ENCODE results near the gene TGFBR3.

The TGFBR3 gene

GRCh38 chr1:91776068-91776794 is 109.7 kb downstream of the TGFBR3 start:
- no peak for ATAC-seq

GRCh38 chr1:91775227-91775626 is 110.7 kb downstream of the TGFBR3 start:
- no peak for ATAC-seq

GRCh38 chr1:91774520-91775203 is 111.3 kb downstream of the TGFBR3 start:
- no peak for ATAC-seq

GRCh38 chr1:91771717-91772116 is 114.2 kb downstream of the TGFBR3 start:
- ATAC-seq: no peak

GRCh38 chr1:91770667-91771268 is 115.2 kb downstream of the TGFBR3 start:
- no peak for ATAC-seq

GRCh38 chr1:91769742-91770141 is 116.2 kb downstream of the TGFBR3 start:
- ATAC-seq: no peak

- no peak for ATAC-seq
These were observed 116.9 kb downstream of the TGFBR3 start for GRCh38 chr1:91768786-91769725.

GRCh38 chr1:91768120-91768519 is 117.8 kb downstream of the TGFBR3 start:
- no peak for ATAC-seq

- no peak for ATAC-seq
These were observed 119.1 kb downstream of the TGFBR3 start for GRCh38 chr1:91766883-91767282.

GRCh38 chr1:91765880-91766443 is 120.0 kb downstream of the TGFBR3 start:
- no peak for ATAC-seq

GRCh38 chr1:91765293-91765692 is 120.7 kb downstream of the TGFBR3 start:
- ATAC-seq: no peak

- no peak for ATAC-seq
These were observed 121.4 kb downstream of the TGFBR3 start for GRCh38 chr1:91764471-91765115.

GRCh38 chr1:91763252-91763651 is 122.7 kb downstream of the TGFBR3 start:
- ATAC-seq: peak; percentile 55 to 80

- no peak for ATAC-seq
These were observed 124.6 kb downstream of the TGFBR3 start for GRCh38 chr1:91761295-91761721.

GRCh38 chr1:91760512-91760911 is 125.4 kb downstream of the TGFBR3 start:
- no peak for ATAC-seq

- no peak for ATAC-seq
These were observed 126.9 kb downstream of the TGFBR3 start for GRCh38 chr1:91759076-91759475.

GRCh38 chr1:91757763-91758460 is 128.0 kb downstream of the TGFBR3 start:
- no peak for ATAC-seq

GRCh38 chr1:91755702-91756287 is 130.2 kb downstream of the TGFBR3 start:
- ATAC-seq: no peak

- ATAC-seq: no peak
These were observed 131.0 kb downstream of the TGFBR3 start for GRCh38 chr1:91754816-91755580.

- ATAC-seq: peak; percentile 83 to 84
These were observed 131.6 kb downstream of the TGFBR3 start for GRCh38 chr1:91754348-91754747.
